Transverse colon (tissue), 4 donors: ENCODE results near the gene IDS.

Source experiments
- EP300 ChIP-seq: sonication (generic); formaldehyde crosslinking; IDR thresholded peaks from one replicate; pipeline ENCODE4 v1.6.1; 2017; ENCODE audit warnings: antibody characterized with exemption, low read depth
- POLR2A ChIP-seq: fragments of 450-650 bp; IDR thresholded peaks from one replicate; pipeline ENCODE4 v1.6.1; 2016; ENCODE audit warnings: antibody characterized with exemption, mild to moderate bottlenecking, moderate library complexity
- POLR2AphosphoS5 ChIP-seq, 3 donors: sonication (generic); formaldehyde crosslinking; IDR thresholded peaks; one replicate each; pipeline ENCODE4 v1.6.1; 2016; ENCODE audit warnings: antibody characterized with exemption in 3 of 3
- TF ChIP-seq, protein P1 (sequence below), 5 experiments: fragments of 200-600 bp in 3 of 5; fragments of 450-650 bp in 2 of 5; sonication (generic) in 3 of 5; IDR thresholded peaks; 1 replicate in 2 of 5; 2 replicates in 3 of 5; pipeline ENCODE4 v1.5.1; 2016 to 2017; ENCODE audit warnings: antibody characterized with exemption in 5 of 5, inconsistent platforms in 3 of 5, mild to moderate bottlenecking in 2 of 5, moderate library complexity in 1 of 5

GRCh38 chrX:149473966-149474365, 31.1 kb downstream of the IDS start:
- TF ChIP-seq POLR2A (no peak), POLR2AphosphoS5 (IDR thresholded peaks at IDR 0.05) (no peak), EP300 (no peak)
- TF ChIP-seq, protein P1, sequence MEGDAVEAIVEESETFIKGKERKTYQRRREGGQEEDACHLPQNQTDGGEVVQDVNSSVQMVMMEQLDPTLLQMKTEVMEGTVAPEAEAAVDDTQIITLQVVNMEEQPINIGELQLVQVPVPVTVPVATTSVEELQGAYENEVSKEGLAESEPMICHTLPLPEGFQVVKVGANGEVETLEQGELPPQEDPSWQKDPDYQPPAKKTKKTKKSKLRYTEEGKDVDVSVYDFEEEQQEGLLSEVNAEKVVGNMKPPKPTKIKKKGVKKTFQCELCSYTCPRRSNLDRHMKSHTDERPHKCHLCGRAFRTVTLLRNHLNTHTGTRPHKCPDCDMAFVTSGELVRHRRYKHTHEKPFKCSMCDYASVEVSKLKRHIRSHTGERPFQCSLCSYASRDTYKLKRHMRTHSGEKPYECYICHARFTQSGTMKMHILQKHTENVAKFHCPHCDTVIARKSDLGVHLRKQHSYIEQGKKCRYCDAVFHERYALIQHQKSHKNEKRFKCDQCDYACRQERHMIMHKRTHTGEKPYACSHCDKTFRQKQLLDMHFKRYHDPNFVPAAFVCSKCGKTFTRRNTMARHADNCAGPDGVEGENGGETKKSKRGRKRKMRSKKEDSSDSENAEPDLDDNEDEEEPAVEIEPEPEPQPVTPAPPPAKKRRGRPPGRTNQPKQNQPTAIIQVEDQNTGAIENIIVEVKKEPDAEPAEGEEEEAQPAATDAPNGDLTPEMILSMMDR (IDR thresholded peaks at IDR 0.05): no peak
